HG02623 (cell line): ENCODE data around the gene P2RY14.

Source experiments
- ATAC-seq: cut with Tn5 transposase; IDR thresholded peaks from one replicate; pipeline ENCODE4 v1.9.1; 2021; ENCODE audit warnings: moderate library complexity; ENCODE audit not compliant: unreplicated experiment

Gene P2RY14

DNA sequence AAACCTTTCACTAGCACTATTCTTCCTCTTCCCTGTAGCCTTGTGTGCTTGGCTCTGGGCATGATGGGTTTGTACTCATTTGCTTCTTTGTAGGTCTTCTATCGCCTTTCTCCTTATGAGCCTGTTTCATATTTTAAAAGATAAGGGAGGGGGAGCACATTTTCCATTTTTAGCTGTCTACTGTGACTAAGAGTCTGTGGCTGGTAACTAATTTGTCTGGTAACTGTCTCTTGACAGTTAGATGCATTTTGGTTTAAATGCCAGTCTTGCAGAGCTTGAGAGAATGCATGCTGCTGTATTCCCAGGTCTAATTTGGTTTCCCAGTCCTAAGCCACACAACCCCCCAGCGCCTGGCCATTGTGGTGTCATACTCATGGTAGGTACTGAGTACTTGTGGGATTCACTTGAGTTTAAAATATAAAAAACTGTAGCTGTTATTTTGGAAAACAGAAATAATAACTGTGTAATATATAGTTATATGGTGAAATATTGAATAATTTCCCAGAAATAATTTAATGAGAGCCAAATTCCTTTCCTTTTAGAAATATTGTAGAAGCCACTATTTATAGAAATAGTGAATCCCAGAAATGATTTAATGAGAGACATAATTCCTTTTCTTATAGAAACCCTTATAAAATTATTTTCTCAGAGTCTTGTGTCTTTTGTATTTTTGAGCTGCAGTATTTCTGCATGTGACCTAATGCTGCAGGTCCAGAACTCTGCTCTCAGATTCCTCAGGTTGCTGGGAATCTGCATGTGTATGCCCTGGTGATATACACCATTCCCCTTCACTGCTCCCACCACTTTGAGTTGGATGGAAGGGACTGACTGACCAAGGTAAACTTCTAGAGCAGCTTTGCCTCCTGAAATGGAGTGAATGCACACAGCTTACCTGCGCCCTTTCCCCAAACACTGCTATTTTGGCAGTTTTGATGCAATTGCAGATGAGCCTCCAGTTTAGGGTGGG is 61.4 kb downstream of the P2RY14 start:
- no peak for ATAC-seq

DNA sequence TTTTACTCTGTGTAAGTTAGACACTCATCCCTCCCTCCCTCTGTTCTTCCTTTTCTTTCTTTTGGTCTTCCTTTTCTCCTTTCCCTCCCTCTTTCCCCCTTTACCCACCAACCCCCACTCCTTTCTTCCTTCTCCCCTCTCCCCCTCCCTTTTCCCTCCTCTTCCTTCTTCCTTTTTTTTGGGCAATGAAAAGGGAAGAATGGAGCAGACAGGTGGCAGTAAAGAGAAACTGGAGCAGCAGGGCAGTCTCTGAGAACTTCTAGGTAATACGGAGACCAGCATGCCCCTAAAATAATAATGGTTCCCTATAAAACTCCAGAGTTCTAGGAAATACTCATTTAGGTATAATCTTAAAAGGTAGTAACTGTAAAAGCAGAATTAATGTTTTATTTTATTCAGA is 63.9 kb downstream of the P2RY14 start:
- no peak for ATAC-seq

DNA sequence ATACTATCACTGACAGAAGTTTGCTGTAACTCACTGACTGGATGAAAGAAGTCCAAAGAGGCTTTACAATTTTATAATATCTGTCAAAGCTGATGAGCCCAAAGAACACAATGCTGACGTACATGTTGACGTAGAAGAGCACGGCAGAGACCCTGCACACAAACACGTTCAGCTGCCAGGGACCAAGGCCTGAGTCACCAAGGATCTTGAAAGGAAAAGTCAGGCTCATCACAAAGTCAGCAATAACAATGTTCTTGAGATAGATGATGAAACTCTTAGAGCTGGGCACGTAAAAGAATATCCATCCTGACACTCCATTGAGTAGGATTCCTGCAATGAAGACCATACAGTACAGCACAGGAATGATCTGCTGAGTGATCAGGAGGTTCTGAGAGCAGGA is 64.5 kb downstream of the P2RY14 start:
- no peak for ATAC-seq

DNA sequence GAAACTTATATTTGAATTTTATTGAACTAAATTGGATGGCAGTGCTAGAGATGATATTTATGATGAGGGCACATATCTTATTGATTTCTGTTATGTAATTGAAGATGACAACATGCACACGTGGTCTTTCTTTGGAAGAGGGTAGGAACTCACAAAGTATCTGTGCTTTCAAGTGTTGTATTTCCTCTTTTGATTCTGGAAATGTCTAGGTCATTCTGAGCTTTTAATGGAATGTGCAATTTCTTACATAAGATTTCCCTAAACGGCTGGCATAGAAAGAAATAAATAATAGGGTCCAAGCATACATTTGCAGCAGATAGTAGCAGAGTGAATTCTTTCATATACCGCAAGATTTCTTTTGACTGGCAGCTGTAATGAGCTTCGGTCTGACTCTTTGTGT is 65.2 kb downstream of the P2RY14 start:
- ATAC-seq = no peak

DNA sequence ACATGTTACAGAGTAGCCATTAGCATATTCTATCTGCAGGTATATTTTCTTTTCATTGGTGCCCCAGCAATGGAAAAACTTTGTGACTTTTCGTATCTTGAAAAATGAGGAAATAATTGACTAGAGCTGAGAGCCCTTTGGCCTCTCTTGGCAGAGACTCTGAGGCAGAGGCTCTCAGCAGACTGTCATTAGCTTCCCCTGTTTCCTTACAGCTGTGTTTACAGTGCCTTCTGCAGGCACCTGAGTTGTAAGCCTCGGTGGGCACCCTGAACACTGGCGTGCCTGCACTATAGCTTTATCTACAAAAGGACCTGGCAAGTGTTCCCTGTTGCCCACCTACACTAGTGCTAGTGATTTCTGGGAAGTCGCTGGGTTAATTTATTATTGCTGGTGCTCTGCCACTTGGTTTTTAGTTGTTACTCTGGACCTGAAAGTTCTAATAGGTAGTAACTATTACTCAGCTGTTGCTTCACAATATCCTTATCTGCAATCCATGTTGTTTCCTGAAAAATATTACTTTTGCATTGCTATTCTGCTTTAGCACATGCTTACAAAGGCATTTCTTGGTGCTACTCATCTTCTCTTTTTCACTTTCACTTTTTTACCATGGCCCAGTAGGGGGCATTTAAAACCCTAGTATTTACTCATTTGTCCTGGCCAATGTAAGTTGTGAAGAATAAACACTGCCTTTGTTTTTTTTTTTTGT is 67.5 kb downstream of the P2RY14 start:
- ATAC-seq = peak; percentile 69

DNA sequence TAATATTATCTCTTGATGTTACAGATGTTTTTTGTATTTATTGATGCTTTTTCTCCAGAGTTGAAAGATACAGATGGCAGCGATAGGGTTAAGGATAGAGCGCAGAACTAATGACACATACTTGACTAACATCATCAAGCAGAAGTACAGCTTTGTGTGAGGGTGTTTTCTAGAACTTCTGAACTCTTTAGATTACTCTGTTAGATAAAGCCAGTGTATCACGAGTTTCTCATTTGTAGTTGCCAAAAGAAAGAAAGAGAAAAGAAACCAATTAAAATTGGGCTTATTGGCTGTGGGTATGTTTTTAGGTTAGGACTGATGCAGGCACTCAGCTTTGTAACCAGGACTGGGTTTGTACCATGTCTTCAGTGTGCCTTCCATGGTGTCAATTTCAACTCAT is 68.7 kb downstream of the P2RY14 start:
- ATAC-seq = no peak

DNA sequence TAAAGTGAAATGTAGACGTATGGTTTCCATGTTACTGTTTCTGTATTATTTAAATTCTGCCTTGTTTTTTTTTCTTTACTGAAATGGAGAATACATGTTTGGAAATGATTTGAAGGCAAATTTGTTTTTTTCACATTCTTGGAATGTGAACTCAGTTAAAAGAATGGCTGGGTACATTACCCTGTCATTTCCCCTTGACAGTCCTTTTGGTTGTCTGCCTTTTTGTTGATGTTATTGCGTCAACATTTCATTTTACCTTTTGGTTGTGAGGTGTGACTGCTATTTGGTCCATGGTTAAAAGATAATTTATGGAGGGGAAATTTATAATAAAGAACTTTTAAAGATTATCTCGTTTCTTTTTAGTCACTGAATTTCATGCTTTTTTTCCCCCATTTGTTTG is 72.1 kb downstream of the P2RY14 start:
- no peak for ATAC-seq

DNA sequence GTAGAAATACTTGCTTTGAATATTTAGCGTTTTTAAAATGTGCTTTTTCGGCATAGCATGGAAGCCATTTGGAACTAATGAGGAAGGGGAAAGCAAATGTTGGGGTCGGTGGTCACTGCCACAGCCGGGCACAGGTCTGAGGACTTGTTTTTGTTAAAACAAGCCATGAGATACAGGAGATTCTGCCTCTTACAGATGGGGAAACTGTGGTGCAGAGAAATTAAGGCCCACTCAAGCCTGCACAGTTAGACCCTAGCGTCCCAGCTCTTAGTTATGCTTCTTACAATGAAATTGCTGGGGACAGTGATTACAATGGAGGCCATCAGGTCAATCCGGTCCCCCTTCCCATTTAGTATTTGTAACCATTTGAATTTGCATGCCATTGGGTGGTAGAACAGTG is 72.9 kb downstream of the P2RY14 start:
- ATAC-seq = no peak

DNA sequence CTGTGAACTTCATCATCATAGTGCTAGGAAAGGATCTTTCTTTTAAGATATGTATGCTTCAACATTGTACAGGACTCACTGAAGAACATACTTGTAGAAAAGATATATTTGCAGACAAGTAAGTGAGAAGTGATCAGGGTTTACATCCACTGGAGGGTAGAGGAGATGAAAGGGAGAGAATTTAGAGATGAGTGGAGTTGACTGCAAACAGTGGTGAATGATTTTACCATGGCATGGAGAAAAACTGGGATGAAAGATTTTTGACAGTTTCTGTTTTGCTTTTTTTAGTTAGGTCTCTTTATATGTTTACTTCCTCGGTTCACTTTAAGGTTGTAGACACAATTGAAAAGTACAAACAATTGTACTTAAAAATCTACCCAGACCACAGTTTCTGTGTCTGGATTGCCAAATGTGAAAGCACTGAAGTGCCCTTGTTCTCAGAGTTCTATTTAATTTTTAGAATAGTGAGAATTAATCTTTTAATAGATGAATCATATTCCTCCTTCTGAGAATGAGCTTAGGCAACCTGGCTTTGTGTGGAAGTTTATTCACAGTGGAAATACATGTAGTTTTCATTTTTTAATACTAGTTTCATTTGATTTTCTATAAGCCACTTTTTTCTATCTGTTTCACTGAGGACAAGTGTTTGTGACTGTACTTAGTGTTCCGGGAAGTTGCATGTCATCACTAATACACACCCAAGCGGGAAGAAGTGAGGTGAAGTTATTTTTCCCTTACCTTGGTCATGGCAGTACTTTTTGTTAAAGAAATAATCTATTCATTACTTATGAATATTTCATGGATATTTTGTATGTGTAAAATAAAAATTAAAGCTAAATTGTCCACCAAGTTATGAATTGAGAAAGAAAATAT is 73.6 kb downstream of the P2RY14 start:
- ATAC-seq = no peak

DNA sequence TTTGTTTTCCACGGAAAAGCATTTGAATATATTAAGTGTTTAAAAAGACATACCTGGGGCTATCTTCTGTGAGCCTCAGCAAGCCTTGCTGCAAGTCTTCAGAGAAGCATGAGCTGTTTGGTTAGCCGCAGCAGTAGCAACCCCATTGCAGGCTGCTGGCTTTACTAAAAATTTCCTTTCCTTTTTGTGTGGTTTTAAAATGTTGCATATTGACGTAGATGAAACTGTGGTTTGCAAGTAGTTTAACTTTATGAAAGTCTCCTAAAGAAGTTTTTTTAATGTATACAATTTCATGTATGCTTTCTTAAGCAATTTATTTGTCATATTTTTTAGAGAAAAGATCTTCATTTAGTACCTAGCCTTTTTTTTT is 75.3 kb downstream of the P2RY14 start, which contains the start of gene GPR171:
GPR171 (minus strand) TSS at position 166 of the 370 bp plus-strand sequence. CDS start 3,830 bp downstream, outside the sequence.
- peak; percentile 89 for ATAC-seq

DNA sequence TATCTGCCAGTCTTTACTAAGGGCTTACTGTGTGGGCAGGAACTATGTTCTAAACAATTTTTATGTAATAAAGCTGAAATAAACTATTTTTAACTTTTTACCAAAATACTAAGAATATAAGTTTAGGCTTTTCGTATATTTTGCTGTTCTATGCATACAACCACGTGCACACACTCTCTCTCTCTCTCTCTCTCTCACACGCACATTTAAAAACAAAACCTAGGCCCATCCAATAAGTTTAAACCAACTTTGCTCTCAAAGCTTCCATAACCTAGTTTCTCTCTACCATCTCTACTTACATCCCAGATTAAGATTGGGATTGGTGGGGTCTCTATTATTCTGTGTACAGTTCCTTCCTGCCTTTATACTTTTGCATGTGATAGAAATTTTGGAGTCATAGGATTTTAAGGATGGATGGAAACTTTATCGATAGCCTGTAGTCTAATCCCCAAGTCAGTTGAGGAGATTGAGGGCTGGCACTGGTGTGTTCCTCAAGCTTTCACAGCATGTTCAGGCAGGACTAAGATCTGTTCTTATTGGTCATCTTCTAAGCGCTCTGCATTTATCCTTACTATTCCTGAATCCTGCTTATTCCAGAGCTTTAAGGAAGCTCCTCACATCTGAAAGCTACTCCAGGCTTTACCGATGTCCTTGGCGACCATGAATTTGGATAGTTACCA is 77.2 kb downstream of the P2RY14 start:
- no peak for ATAC-seq

DNA sequence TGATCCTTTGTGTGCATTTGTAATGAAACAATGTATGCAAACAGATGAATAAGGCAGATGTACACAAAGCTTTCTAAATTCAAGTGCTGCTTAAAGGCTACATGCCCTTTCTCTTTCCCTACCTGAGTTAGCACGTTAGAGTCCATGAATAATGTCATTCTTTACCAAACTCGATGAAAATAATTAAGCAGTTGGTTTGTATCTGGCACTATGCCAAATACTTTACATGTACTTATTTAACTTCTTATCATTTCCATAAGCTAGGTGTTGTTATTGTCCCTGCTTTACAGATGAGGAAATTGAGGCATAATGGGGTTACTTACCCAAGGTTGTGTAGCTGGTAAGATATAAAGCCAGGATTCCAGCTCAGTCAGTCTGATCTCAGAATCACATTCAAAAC is 77.8 kb downstream of the P2RY14 start:
- no peak for ATAC-seq

DNA sequence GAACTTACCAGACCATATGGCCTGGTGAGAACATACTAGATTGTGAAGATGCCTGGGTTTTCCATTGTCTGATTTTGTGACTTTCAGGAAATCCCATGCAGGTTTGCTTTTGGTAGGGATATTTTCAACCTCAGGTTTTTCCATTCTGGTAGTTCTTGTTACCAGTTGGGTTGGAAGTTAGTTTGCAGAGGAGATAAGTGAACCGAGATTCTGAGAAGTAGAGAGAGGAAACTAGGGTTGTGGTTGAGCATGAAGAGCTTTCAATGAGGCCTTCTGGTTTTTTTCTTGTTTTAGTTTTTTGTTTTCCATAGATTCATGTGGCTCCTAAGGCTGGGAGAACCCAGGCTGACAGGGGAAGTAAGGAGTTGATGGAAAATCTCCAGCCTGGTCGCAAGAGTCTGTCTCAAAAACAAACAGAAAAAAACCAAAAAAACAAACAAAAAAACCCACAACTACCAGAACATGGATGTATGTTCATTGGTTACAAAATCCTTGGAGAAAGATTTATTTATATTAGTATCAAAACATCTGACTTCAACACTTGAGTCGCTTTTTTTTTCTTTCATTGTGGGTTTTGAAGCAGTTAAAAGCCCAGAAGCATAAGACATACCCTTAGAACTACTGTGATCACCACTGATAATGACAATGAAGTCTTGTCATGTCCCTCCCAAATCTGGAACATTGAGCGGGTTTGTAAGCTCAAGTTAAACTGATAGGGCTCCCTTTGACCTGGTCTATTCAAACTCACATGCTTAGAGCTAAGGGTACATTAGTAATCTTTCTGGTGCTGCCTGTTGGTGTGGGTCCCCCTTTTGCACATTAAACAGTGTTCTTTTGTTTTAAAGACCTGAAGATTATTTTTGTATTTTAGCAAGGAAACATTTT is 78.5 kb downstream of the P2RY14 start:
- no peak for ATAC-seq

DNA sequence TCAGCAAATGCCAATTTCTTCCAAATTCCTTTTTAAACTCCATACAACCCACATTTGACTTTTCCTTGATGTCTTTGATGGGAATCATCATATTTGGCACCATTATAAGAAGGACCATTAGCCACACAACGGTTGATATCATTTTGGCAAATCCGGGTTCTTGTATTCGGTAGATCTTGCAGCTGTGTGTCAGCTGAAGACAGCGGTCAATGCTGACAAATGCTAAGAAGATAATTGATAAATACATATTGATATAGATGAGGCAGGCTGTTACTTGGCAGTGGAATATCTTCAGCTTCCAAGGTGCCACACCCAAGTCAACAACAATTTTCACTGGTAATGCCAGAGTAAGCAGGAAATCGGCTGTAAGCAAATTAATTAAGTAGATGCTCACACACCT is 79.5 kb downstream of the P2RY14 start:
- ATAC-seq = no peak

DNA sequence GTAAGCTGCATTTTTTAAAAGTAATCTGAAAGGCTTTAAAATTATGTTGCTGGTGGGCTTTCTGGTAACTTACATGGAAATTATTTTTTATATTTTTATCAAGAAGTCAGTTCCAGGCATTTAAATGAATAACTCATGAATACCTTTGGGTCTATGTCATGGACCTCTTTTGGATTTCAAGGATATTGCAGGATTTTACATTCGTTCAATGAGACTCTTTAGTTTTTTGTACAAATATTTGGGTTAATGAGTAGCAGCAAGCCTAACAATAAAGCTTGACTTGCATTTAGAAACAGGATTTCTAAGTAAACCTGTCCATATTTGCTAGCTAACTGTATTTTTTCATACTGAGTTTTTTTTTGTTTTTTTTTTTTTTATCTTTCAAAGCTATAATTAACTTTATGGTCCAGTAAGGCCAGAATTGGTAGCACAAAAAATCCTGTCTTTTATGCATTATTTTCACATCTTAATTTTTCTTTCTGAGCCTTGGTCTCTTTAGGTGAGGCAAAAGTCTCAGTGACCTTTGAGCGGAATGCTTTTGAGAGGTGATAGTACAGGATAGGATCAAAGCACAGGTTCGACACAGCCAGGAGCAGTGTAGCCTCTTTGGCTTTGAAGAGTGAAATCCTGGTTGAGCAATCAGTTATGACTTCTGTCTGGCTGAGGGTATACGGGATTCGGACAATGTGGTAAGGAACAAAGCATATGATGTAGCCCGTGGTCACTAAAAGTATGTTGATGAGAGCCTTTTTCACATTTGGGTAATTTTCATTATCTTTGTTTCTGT is 80.2 kb downstream of the P2RY14 start:
- ATAC-seq = no peak

DNA sequence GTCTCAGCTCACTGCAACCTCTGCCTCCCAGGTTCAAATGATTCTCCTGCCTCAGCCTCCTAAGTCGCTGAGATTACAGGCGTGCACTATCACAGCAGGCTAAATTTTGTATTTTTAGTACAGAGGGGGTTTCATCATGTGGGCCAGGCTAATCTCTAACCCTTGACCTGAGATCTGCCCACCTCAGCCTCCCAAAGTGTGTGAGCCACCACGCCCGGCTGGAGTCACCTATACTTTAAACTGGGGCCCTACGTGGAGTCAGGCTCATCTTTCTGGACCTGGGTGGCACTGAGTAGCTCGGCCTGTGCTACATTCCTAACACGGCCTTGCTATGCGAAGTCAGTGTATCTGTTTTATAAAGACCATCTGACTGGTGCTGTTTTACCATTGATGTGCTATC is 81.1 kb downstream of the P2RY14 start:
- no peak for ATAC-seq

DNA sequence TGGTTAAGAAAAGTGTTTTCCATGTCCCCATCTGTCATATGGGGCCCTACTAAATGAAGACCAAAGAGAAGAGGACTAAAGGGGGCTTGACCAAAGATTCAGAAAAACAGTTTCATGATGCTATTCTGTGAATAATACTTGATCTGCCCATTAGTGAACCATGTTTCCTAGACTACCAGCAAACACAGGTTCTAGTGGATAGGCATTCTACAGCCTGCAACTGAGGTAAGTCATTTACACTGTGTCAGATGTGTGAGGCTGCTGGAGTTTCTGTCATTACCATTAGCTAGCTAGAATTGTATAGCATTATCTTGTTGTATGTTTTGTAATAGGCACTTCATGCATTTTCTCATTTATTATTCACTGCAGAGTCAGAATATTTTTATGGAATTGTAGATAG is 81.9 kb downstream of the P2RY14 start:
- ATAC-seq = no peak

DNA sequence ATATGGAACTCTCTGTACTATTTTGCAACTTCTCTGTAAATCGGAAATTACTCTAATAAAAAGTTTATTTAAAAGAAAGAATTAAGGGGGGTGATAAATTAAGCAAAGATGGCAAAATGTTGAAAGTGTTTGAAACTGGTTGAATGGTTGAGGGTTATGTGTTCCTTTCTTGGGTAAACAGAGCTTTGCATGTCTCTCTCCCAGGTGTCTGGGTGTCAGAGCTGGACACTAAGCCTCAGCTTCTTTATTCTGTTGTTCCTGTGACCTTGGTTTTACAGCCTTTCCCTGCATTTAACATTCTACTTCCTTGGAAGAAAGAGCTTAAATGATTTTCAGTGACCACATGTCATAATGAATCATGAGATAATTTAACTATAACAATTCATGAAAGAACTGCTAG is 82.5 kb downstream of the P2RY14 start:
- no peak for ATAC-seq

DNA sequence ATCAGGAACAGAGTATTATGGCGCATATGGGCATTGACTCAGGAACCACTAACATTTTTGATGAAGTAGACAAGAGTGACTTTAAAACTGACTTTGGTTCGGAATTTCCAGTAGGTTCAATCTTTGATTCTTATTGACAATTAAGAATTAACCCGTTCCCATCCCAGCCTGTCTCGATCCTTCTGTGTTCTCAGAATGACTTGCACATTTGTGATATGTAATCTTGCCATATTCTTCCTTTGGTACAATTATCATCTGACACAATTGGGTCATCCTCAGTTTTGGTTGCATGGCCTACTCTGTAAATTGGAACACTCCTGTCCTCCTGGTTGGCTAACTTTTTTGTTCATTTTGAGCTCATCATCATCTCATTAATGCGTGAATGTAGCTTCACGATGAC is 85.8 kb downstream of the P2RY14 start:
- ATAC-seq = no peak
